GM23338 (cell line): ENCODE data around the gene FRK.

Experiments
- POLR2AphosphoS5 ChIP-seq: IDR thresholded peaks from 2 replicates; pipeline ENCODE4 v1.6.1; 2016; ENCODE audit warnings: antibody characterized with exemption, low read depth
- TF ChIP-seq, protein P1 (sequence below), 2 experiments: fragments of 200-600 bp in 1 of 2; sonication (generic) in 1 of 2; conservative IDR thresholded peaks; 2 replicates each; pipeline versions ENCODE4 v1.5.1 to v1.6.1; 2016 to 2017; ENCODE audit warnings: antibody characterized with exemption in 2 of 2, low read depth in 2 of 2, mild to moderate bottlenecking in 2 of 2, moderate library complexity in 1 of 2
- TF ChIP-seq, protein P2 (sequence below): IDR thresholded peaks from one replicate; pipeline ENCODE4 v1.6.1; 2018; ENCODE audit warnings: antibody characterized with exemption; ENCODE audit not compliant: unreplicated experiment

DNA sequence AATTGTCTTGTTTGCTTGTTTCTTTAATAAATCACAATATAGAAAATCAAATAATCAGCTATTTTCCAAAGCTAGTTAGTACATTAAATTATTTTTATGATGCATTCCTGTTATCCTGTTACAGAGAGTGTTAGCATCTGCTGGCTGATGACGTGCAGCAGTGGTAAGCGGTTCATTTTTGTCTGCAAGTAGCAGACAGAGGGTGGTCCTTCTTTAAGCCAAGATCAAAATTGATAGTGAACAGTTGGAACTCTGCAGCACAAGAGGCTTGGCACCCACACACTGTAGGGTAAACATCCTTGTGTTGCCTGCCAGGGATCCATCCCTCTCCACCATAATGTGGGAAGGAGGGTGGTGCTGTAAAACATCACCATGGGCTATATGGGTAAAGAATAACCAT, 158.3 kb downstream of the FRK start:
- TF ChIP-seq, protein P1, sequence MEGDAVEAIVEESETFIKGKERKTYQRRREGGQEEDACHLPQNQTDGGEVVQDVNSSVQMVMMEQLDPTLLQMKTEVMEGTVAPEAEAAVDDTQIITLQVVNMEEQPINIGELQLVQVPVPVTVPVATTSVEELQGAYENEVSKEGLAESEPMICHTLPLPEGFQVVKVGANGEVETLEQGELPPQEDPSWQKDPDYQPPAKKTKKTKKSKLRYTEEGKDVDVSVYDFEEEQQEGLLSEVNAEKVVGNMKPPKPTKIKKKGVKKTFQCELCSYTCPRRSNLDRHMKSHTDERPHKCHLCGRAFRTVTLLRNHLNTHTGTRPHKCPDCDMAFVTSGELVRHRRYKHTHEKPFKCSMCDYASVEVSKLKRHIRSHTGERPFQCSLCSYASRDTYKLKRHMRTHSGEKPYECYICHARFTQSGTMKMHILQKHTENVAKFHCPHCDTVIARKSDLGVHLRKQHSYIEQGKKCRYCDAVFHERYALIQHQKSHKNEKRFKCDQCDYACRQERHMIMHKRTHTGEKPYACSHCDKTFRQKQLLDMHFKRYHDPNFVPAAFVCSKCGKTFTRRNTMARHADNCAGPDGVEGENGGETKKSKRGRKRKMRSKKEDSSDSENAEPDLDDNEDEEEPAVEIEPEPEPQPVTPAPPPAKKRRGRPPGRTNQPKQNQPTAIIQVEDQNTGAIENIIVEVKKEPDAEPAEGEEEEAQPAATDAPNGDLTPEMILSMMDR (conservative IDR thresholded peaks at IDR 0.05; ENCODE audit: low read depth in 2 of 2), result no peak
- no peak for TF ChIP-seq POLR2AphosphoS5
- TF ChIP-seq, protein P2, sequence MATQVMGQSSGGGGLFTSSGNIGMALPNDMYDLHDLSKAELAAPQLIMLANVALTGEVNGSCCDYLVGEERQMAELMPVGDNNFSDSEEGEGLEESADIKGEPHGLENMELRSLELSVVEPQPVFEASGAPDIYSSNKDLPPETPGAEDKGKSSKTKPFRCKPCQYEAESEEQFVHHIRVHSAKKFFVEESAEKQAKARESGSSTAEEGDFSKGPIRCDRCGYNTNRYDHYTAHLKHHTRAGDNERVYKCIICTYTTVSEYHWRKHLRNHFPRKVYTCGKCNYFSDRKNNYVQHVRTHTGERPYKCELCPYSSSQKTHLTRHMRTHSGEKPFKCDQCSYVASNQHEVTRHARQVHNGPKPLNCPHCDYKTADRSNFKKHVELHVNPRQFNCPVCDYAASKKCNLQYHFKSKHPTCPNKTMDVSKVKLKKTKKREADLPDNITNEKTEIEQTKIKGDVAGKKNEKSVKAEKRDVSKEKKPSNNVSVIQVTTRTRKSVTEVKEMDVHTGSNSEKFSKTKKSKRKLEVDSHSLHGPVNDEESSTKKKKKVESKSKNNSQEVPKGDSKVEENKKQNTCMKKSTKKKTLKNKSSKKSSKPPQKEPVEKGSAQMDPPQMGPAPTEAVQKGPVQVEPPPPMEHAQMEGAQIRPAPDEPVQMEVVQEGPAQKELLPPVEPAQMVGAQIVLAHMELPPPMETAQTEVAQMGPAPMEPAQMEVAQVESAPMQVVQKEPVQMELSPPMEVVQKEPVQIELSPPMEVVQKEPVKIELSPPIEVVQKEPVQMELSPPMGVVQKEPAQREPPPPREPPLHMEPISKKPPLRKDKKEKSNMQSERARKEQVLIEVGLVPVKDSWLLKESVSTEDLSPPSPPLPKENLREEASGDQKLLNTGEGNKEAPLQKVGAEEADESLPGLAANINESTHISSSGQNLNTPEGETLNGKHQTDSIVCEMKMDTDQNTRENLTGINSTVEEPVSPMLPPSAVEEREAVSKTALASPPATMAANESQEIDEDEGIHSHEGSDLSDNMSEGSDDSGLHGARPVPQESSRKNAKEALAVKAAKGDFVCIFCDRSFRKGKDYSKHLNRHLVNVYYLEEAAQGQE, result no peak
